Esophagus mucosa (tissue), 1 donor: ENCODE data around the gene WWTR1. TPM values are rescaled to one million over a fixed set of nuclear protein-coding genes. Genes with fewer than 3 reads are reported as not detected.

Experiments
- ATAC-seq: fragments of 200-7000 bp; cut with Tn5 transposase; one replicate; pipeline ENCODE4 v1.9.1; 2020
- total RNA-seq: library from RNA; stranded (reverse); gene quantifications from one replicate; pipeline ENCODE4 v1.2.4, GENCODE V29; 2023
- donor health status: DM: yes; HTN: yes; CAD: no.

Gene WWTR1
- total RNA-seq, 1 donor from 2014 or later = 30.7 TPM

DNA sequence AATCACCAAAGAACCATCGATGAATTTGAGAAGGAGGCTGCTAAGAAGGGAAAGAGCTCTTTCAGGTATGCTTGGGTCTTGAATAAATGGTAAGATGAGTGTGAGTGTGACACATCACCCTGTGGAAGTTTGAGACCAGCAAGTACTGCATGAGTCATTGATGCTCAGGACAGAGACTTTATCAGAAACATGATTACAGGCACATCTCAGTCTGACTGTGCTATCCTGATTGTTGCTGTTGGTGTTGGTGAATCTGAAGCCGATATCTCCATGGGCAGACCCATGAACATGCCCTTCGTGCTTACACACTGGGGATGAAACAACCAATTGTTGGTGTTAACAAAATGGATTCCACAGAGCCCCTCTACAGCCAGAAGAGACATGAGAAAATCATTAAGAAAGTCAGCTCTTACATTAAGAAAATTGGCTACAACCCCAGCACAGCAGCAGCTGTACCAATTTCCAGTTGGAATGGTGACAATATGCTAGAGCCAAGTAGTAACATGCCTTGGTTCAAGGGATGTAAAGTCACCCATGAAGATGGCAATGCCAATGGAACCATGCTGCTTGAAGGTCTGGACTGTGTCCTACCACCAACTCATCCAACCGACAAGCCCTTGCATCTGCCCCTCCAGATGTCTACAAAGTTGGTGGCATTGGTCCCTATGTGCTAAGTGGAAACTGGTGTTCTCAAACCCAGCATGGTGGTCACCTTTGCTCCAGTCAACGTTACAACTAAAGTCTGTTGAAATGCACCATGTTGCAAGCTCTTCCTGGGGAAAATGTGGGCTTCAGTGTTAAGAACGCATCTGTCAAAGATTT is 162.9 kb downstream of the WWTR1 start:
- peak; percentile 29 for ATAC-seq

- ATAC-seq = peak; percentile 79
Measured at GRCh38 chr3:149494022-149494758, 163.6 kb downstream of the WWTR1 start.

- no peak for ATAC-seq
Measured at GRCh38 chr3:149493315-149494021, 164.4 kb downstream of the WWTR1 start.

DNA sequence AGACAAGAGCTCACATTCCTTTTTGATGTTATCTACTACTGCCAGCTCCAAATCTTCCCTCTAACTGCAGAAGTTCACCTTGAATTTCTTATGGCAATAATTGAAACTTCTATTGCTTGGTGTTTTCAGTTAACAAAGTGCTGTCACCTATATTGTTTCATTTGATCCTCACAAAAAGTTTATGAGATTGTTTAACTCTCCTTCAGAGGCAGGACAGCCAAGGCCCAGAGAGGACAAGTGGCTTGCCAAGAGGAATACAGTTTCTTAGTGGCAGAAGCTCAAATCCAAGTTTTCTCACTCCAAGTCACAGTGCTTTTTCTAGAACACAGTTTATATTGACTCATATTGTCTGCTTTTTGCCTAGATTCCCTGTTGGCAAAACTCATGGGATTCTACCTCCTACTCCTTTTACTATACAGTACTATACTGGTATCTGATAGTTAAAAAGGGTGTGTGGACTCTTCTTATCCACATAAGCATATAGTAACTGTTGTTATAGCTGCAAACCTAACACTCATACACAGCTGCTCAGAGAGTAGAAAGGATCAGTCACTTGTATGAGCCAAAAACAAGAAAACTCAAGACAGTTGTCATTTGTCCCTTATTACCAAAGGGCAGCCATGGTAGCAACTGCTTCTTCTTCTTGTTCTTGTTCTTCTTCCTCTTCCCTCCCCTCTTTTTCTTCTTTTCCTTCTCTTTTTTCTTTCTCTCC is 167.4 kb downstream of the WWTR1 start:
- no peak for ATAC-seq

- ATAC-seq = no peak
Measured at GRCh38 chr3:149489060-149489690, 168.7 kb downstream of the WWTR1 start.

DNA sequence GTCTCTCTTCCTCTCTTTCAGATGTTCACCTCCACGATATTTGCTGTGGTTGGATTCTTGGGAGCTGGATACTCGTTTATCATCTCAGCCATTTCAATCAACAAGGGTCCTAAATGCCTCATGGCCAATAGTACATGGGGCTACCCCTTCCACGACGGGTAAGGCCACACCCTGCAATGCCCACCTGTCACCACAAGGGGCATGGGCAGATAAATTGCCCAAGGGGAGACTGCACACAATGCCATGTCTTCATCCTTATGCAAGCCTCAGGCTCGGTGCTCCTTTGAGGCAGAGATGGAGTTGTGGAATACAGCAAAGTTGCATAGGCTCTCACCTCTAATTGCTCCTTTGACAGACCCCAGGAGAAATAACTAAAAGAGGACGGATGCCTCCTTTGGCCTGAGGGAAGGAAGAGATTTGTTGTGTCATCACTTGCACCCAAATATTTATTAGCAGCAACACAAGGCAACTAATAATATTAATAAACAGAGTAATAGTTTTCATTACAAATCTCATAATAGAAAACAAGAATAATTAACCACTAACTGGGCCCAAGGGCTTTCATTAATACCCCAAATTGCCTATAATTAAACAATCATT is 170.1 kb downstream of the WWTR1 start:
- ATAC-seq = peak; percentile 39

GRCh38 chr3:149486726-149487125 is 171.1 kb downstream of the WWTR1 start:
- ATAC-seq = peak; percentile 74

- no peak for ATAC-seq
Measured at GRCh38 chr3:149481491-149481890, 176.3 kb downstream of the WWTR1 start.

DNA sequence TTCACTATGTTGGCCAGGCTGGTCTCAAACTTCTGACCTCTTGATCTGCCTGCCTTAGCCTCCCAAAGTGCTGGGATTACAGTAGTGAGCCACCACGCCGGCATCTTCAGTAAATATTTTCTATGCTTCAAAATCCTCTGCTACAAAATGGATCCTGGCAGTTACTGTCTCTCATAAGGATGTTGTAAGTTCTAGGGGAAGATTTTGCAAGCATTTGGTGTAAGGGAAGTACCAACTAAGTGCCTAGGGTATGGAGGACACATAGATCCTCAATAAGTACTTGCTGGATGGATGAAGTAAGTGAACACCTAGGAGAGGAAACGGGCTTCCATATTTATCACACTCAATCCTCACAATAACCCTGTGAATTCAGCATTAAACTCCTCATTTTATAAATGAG is 176.8 kb downstream of the WWTR1 start:
- no peak for ATAC-seq

- peak; percentile 95 for ATAC-seq
Measured at GRCh38 chr3:149480326-149481017, 177.4 kb downstream of the WWTR1 start.

DNA sequence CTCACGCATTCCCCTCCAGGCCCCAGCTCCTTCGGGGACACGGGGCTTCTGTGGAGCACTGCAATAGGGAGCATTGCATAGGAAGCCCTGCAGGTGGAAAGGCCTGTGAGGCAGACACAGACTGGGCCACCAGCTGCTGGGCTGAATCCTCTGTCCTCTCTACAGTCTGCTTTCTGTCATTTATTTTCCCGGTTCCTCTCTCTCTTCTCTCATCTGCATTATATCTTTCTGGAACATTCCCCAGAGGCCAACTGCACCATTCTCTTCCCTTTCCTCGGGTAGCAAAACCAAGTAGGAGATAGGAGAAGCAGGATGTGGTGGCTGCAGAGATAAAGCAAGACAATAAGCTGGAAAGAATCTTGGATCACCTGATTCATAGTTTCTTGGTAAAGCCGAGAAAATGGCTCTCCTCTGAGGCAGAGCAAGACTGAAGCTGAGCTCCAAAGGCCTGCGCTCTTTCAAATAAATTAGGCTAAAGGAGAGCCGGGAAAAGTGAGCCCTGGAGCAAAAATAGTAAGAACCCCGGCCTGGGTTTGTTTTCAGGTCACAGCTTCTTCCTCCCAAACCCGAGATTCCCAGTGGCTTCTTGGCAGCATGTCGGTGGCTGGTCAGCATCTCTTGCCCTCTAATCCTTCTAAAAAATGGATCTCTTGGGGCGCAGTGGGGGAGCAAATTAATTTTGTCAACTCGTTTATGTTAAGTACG is 178.1 kb downstream of the WWTR1 start:
- ATAC-seq = no peak

DNA sequence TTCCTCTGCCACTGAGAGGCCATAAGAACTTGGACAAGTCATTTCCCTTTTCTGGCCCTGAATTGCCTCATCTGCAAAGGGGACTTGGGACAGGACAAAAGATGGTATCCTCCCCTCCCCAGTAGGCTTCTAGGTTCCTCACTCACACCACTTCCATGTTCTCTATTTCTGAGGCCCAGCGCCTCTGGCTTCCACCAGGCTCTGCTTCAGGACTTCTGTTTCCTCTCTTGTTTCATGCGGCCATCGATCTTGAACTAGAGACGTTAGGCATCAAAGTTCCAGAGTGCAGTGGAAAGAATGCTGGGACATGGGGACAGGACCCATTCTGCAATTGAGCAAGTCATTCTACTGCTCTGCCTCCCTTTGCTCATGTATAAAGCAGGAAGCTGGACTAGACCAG is 181.6 kb downstream of the WWTR1 start:
- no peak for ATAC-seq

GRCh38 chr3:149475451-149476060 is 182.3 kb downstream of the WWTR1 start:
- no peak for ATAC-seq

DNA sequence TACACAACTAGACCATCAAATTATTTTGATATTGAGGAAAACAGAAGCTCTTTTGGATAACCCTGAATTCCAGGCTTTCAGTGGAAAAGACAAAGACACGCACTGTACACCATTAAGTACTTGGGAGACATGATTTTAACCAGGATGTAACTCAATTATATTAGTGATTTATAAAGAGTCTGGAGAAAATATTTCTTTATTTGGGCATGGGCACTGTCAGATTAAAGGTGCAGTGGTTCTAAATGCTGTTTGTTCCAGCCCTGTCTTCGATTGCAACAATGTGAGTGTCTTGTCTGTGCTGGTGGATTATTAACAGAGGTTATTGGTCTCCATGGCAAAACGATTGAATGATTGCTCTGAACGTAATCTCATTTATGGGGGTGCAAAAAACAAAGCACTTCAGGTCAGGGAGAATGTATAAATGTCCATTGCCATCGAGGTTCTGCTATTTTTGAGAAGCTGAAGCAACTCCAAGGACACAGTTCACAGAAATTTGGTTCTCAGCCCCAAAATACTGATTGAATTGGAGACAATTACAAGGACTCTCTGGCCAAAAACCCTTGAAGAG is 183.5 kb downstream of the WWTR1 start, which contains the start of gene TM4SF4:
Gene TM4SF4, plus strand, starts transcription at position 448 of the 568 bp plus-strand sequence. CDS start 181 bp downstream, outside the sequence.
- ATAC-seq = no peak

DNA sequence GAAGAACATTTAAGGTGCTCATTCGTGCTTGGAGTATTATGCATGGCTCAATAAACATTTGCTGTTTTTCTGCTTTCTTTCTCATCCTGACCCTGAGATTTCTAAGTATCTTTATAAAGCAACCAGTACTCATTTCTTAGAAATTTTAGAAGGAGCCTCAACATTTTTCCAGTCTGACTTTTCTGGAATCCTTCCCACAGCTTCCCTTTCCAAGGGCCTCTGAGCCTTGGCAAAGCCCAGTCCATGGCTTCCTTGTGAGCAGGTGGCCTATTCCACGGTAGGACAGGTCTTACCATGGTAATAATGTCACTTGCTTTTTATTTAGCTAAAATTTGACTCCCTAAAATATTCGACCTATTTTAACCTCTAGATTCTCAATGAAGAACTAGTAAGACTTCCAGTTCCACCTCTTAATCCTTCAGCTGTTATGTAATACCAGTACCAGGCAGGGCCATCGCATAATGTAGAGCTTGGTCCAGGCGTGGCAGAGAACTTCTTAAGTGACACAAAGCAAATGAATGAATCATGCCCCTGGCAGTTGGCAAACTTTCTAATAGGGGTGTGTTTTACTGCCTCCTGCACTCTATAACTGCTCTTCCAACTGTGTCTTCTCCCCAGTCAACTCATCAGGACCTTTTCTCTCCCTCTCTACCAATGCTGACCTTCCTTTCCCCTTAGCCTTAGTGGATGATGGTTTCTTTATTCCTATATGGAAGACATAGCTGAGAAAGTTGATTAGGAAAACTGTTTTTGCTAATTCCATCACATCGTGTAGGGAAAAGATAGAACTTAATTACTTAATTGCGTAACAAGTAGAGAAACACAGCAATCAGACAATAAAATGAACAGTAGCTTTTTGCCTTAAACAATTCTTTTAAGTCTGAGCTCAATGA is 184.2 kb downstream of the WWTR1 start:
- ATAC-seq = peak; percentile 98

DNA sequence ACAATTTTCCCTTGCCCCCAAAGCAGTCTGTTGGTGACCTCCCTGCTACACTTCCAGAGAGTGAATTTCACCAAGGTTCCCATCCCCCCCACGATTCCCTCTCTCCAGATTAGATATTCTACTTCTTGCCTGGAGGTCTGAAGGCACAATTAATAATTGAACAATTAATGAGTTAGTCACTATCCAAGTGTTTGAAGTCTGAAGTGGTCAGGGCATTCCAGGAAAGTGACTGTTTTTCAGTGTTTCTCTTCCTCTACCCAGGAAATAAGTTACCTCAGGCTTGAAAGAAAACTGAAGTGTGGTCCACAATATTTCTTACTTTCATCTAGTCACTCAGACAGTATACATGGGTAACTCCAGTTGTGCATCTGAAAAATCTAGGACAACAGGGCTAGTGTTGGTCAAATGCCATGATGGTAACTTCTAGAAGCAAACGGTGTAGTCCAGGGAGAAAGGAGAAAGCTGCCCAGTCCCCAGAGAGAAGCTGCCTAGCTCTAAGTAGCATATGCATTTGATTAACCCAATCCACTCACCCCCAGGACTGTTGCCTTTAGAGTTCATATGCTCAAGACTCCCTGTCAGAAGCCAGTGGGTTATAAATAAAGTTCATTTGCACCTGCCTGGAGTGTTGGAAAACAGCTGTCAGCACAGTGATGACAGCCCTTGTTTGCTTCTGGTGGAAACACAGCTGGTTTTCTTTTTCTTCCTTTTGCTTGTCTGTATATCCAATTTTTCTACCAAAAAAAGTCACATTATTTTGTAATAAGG is 185.6 kb downstream of the WWTR1 start:
- no peak for ATAC-seq

DNA sequence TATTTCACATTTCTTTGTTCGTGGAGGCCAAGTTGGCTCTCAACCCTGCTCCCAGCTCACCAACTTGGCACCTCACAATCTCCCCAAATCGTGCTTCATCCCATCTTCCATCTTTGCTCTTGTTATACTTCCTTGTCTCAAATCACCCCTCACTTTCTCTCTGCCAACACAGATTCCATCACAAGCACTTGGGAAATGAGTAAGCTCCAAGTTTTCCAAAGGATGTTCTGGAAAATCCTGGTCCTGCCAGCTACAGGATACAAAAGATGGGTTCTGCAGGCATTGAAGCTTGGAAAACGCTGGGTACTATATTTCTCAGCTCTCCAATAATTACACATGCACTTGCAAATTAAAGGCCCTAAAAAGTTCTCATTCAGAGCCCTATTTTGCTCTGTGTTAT is 187.4 kb downstream of the WWTR1 start:
- ATAC-seq = no peak
